ENCODE data around the gene TRPM2.
A peak's percentile ranks its signal among the peaks of the same experiment; 100 is the strongest.

TRPM2 gene

GRCh38 chr21:44322621-44323325 is 30.6 kb upstream of the TRPM2 start:
- DNase-seq: no peak

- no peak for DNase-seq
Observed at GRCh38 chr21:44323591-44323990, 29.8 kb upstream of the TRPM2 start.

GRCh38 chr21:44324106-44324853 is 29.1 kb upstream of the TRPM2 start:
- no peak for DNase-seq

GRCh38 chr21:44324854-44325107 is 28.6 kb upstream of the TRPM2 start:
- DNase-seq: no peak

GRCh38 chr21:44325386-44326271 is 27.8 kb upstream of the TRPM2 start:
- no peak for DNase-seq

- no peak for DNase-seq
Observed at GRCh38 chr21:44326272-44326647, 27.2 kb upstream of the TRPM2 start.

- DNase-seq: no peak
Observed at GRCh38 chr21:44326716-44327602, 26.5 kb upstream of the TRPM2 start.

- DNase-seq: no peak
Observed at GRCh38 chr21:44327603-44327974, 25.8 kb upstream of the TRPM2 start.

- DNase-seq: no peak
Observed at GRCh38 chr21:44328242-44328895, 25.1 kb upstream of the TRPM2 start.

- no peak for DNase-seq
Observed at GRCh38 chr21:44329086-44329889, 24.1 kb upstream of the TRPM2 start.

- DNase-seq: no peak
Observed at GRCh38 chr21:44329971-44330681, 23.3 kb upstream of the TRPM2 start.

GRCh38 chr21:44330698-44331097 is 22.7 kb upstream of the TRPM2 start:
- no peak for DNase-seq

GRCh38 chr21:44331209-44331608 is 22.2 kb upstream of the TRPM2 start:
- DNase-seq: no peak

GRCh38 chr21:44331650-44332307 is 21.6 kb upstream of the TRPM2 start:
- DNase-seq: peak; percentile 58

GRCh38 chr21:44332383-44332782 is 21.0 kb upstream of the TRPM2 start:
- DNase-seq: no peak

- no peak for DNase-seq
Observed at GRCh38 chr21:44332965-44333364, 20.5 kb upstream of the TRPM2 start.

- no peak for DNase-seq
Observed at GRCh38 chr21:44333509-44334328, 19.7 kb upstream of the TRPM2 start.

- no peak for DNase-seq
Observed at GRCh38 chr21:44334329-44335030, 18.9 kb upstream of the TRPM2 start.

Data from NCI-H82 (cell line).